AG04449 (cell line): Measurements from ENCODE around the gene CSHL1.

ENCODE experiments used
- CTCF ChIA-PET: fragments of 350-600 bp; formaldehyde crosslinking; extraction: SDS; loops from one replicate; lab custom pipeline; 2021; ENCODE audit warnings: antibody characterized with exemption; lab: Yijun Ruan, JAX
- POLR2A ChIA-PET: fragments of 400-600, 350-600 bp; formaldehyde crosslinking; extraction: SDS; loops from one replicate; lab custom pipeline; 2020; ENCODE audit warnings: antibody characterized with exemption, inconsistent platforms; lab: Yijun Ruan, JAX
- DNase-seq: peaks from one replicate; pipeline ENCODE4 v3.0.0-alpha.2; 2010; ENCODE audit warnings: low read depth, low spot score
- H3K4me3 ChIP-seq: 2 replicates; pipeline ENCODE4 v1.5.1; 2011; ENCODE audit warnings: low read depth, mild to moderate bottlenecking, control low read depth, low read length
- TF ChIP-seq, protein P1 (sequence below): IDR thresholded peaks from one replicate; pipeline ENCODE4 v1.5.1; 2011; ENCODE audit warnings: mild to moderate bottlenecking, moderate library complexity, low read length, control low read depth, inconsistent platforms; ENCODE audit not compliant: insufficient read depth; ENCODE audit errors: missing control alignments

The CSHL1 gene

DNA sequence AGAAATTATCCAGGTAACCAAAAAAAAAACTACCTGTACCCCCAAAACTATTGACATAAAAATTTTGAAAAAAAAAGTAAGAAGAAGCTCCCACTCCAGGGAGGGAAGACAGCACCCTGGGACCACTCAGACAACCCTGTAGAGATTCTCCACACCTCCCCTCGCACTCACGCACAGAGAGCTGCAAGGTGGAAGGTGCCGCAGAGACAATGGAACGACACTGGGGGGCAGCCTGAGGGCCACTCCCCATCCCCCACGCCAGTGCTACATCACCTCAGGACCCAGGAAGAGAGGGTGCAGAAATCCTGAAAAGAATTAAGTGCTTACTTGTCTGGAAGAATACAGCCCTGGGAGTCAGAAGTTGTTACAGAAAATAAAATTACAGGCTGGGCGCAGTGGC is 26.3 kb upstream of the CSHL1 start:
- no peak for DNase-seq
- CTCF ChIA-PET, result interaction anchor here (0.7 to 2.3 kb wide), 3 partner anchors 9 to 91 kb away, joined by 4 to 12 read pairs (median 6); no protein-coding TSS in a partner anchor
- POLR2A ChIA-PET, result no interaction called here
- TF ChIP-seq, protein P1, sequence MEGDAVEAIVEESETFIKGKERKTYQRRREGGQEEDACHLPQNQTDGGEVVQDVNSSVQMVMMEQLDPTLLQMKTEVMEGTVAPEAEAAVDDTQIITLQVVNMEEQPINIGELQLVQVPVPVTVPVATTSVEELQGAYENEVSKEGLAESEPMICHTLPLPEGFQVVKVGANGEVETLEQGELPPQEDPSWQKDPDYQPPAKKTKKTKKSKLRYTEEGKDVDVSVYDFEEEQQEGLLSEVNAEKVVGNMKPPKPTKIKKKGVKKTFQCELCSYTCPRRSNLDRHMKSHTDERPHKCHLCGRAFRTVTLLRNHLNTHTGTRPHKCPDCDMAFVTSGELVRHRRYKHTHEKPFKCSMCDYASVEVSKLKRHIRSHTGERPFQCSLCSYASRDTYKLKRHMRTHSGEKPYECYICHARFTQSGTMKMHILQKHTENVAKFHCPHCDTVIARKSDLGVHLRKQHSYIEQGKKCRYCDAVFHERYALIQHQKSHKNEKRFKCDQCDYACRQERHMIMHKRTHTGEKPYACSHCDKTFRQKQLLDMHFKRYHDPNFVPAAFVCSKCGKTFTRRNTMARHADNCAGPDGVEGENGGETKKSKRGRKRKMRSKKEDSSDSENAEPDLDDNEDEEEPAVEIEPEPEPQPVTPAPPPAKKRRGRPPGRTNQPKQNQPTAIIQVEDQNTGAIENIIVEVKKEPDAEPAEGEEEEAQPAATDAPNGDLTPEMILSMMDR, result no peak
- no peak overlapping the region for H3K4me3 ChIP-seq

DNA sequence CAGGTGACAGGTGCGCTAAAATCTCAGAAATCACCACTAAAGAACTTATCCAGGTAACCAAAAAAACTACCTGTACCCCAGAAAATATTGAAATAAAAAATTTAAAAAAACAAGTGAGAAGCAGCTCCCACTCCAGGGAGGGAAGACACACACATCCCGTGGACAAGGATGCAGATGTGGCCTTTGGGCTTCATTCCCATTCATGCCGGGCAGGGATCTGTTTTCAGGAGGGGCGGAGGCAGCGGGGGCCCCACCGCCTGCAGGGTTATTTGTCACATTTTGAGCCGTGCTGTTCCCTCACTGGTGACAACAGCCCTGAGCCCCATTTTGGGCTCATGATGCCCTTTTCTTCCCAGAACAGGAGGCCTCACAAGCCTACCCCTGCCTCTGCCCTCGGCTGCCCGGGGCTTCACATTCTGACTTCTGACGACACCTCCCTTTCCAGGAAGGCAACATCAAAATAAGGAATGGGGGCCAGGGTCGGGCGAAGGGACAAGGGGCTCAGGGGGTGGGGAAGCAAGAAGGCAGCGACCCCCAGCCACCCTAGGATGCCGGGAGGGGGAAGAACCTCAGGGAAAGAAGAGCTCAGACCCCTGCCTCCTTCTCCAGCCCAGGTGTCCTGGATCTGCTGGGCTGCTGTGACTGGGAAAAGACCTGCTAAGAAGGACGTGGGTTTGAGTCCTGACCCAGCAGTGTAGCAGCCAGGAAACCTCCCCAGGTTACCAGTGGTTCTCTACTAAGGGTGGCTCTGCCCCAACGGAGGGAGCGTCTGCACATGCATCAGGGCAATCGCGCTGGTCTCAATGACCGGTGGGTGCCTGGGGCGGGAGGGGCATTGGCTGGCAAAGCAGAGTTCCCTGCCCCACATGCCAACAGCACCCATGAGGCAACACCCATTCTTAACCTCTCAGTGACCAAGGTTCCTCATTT is 23.4 kb upstream of the CSHL1 start:
- DNase-seq, result no peak
- POLR2A ChIA-PET, result no interaction called here
- CTCF ChIA-PET, result interaction anchor here (1.0 to 8.9 kb wide), 7 partner anchors 11 to 199 kb away, joined by 3 to 55 read pairs (median 5); partner anchors contain the start of genes CSHL1 and GH1
- TF ChIP-seq, protein P1, result no peak
- H3K4me3 ChIP-seq, result no peak overlapping the region

DNA sequence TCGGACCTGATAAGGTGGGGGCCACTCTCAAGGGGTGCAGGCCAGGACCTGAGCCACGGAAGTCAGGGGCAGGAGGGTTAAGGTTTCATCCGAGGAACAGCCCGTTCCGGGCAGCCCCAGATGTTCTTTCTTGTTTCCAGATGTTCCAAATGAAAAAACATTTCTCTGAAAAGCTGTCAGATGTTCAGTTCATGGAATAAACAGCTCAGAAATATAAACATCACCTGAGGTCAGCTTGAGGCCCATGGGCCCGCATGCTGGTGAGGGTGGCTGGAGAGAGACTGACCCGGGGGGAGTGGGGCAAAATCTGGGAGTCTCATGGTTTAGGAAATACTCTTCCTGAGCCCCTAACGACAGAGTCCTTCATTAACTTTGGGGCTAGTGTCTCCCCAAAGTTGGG is 22.5 kb upstream of the CSHL1 start:
- POLR2A ChIA-PET, result no interaction called here
- DNase-seq, result no peak
- no peak overlapping the region for H3K4me3 ChIP-seq
- CTCF ChIA-PET, result interaction anchor here (1.0 to 8.9 kb wide), 7 partner anchors 10 to 200 kb away, joined by 3 to 55 read pairs (median 5); partner anchors contain the start of genes CSHL1 and GH1
- TF ChIP-seq, protein P1, result no peak

DNA sequence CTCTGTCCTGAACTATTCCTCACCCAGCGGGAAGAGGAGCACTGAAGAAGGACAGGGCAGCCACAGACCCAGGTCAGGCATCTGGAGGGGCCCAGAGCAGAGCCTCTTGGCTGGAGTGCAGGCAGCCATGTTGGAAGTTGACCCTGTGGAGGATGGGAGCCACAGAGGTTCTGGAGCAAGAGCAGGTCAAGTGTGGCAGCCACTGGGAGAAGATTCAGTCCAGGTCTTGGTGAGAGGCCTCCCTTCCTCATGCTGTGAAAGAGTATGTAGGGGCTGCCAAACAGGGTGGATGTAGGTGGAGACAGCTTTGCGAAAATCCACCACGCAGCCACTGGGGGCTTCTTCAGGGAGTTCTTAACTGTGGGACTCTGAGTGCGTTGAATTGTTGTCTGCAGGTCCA is 21.7 kb upstream of the CSHL1 start:
- ChIA-PET POLR2A (no interaction called here), CTCF (interaction anchor here (0.6 to 8.9 kb wide), 6 partner anchors 14 to 97 kb away, joined by 3 to 55 read pairs (median 10); partner anchors contain the start of genes CSHL1 and GH1)
- no peak overlapping the region for H3K4me3 ChIP-seq
- TF ChIP-seq, protein P1, result no peak
- DNase-seq, result no peak

DNA sequence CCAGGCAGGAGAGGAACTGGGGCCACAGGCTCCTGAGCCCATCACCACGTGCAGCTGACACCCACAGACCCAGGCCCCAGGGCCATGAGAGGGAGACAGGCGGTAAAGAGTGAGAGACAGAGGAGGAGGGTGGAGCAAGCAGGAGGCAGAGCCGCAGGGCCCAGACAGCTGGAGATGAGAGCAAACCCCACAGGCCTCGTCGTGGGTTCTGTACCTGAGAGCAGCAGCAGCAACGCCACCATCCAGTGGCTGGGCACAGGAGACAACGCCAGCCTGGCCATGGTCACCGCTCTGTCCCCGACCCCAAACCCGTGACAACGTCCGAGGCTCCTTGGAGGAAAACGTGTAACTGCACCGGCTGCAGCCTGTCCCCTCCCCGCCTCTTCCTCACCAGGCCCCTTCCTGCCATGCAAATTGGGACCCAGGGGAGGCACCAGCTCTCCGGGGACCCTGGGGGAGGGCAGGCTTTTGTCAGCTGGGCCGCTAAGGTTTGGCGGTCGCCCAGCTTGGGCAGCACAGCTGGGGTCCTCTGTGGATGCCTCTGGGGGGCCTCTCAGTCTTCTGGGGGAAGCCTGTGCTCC is 21.0 kb upstream of the CSHL1 start, which contains the start of gene CD79B:
Gene CD79B, minus strand, starts transcription at position 351 of the 581 bp plus-strand sequence. Its CDS starts 70 bp downstream, at position 281.
- TF ChIP-seq, protein P1, result no peak
- ChIA-PET POLR2A (no interaction called here), CTCF (interaction anchor here (1.4 to 8.9 kb wide), 4 partner anchors 13 to 97 kb away, joined by 5 to 55 read pairs (median 12); partner anchors contain the start of genes CSHL1 and GH1)
- H3K4me3 ChIP-seq, result no peak within 1 kb of the TSS
- DNase-seq, result no peak
